SK-N-SH (cell line): Measurements from ENCODE around the gene SPSB1. TPM values are rescaled to one million over a fixed set of nuclear protein-coding genes. Genes with fewer than 3 reads are reported as not detected.

Source experiments
- CTCF ChIA-PET: fragments of 300-600, 350-600 bp; formaldehyde crosslinking; extraction: SDS; loops from one replicate; lab custom pipeline; 2021; lab: Yijun Ruan, JAX
- POLR2A ChIA-PET: fragments of 350-600 bp; sonication (Branson Sonifier 250); formaldehyde crosslinking; extraction: SDS; loops from one replicate; lab custom pipeline; 2020; ENCODE audit warnings: antibody characterized with exemption, inconsistent platforms; lab: Yijun Ruan, JAX
- DNase-seq: peaks from one replicate; pipeline ENCODE4 v3.0.0; 2012
- H2AFZ ChIP-seq: fragments of 200-600 bp; sonication (generic); 2 replicates; pipeline ENCODE4 v1.8.1; 2016; ENCODE audit warnings: antibody characterized with exemption, mild to moderate bottlenecking, low read depth
- H3F3A ChIP-seq: fragments of 200-600 bp; sonication (generic); replicated peaks from 2 replicates; pipeline ENCODE3; 2016; ENCODE audit warnings: antibody characterized with exemption, mild to moderate bottlenecking; ENCODE audit not compliant: insufficient read depth
- H3K27ac ChIP-seq, 2 experiments: fragments of 200-500 bp in 1 of 2; fragments of 200-600 bp in 1 of 2; sonication (Bioruptor generic) in 1 of 2; sonication (generic), shearing (Covaris generic) in 1 of 2; 2 replicates each; pipeline versions ENCODE4 v1.5.1 to v1.6.1; 2014 to 2016; ENCODE audit warnings: low read depth in 2 of 2, inconsistent platforms in 1 of 2, low read length in 1 of 2, mild to moderate bottlenecking in 1 of 2, mixed read lengths in 1 of 2
- H3K27me3 ChIP-seq: fragments of 200-600 bp; sonication (generic), shearing (Covaris generic); 2 replicates; pipeline ENCODE4 v1.6.1; 2016; ENCODE audit warnings: mixed run types; ENCODE audit not compliant: insufficient read depth
- H3K36me3 ChIP-seq, 2 experiments: fragments of 200-500 bp in 1 of 2; fragments of 200-600 bp in 1 of 2; sonication (Bioruptor generic) in 1 of 2; sonication (generic) in 1 of 2; replicated peaks in 1 of 2; 2 replicates each; pipeline versions ENCODE3 to v1.5.1; 2014 to 2016; ENCODE audit warnings: low read length in 1 of 2, mild to moderate bottlenecking in 1 of 2; ENCODE audit not compliant: insufficient read depth in 2 of 2, control insufficient read depth in 1 of 2
- H3K4me1 ChIP-seq, 2 experiments: fragments of 200-500 bp in 1 of 2; fragments of 200-600 bp in 1 of 2; sonication (Bioruptor generic) in 1 of 2; sonication (generic), shearing (Covaris generic) in 1 of 2; 2 replicates each; pipeline versions ENCODE4 v1.5.1 to v1.6.1; 2014 to 2016; ENCODE audit warnings: low read depth in 1 of 2, low read length in 1 of 2, mixed run types in 1 of 2; ENCODE audit not compliant: insufficient read depth in 2 of 2, control insufficient read depth in 1 of 2
- H3K4me2 ChIP-seq: fragments of 200-600 bp; sonication (generic), shearing (Covaris generic); 2 replicates; pipeline ENCODE4 v1.6.1; 2017; ENCODE audit warnings: mixed run types
- H3K4me3 ChIP-seq, 2 experiments: fragments of 200-500 bp in 1 of 2; fragments of 200-600 bp in 1 of 2; sonication (Bioruptor generic) in 1 of 2; sonication (generic), shearing (Covaris generic) in 1 of 2; 2 replicates each; pipeline versions ENCODE4 v1.5.1 to v1.8.1; 2014 to 2016; ENCODE audit warnings: low read depth in 2 of 2, inconsistent platforms in 1 of 2, low read length in 1 of 2, mild to moderate bottlenecking in 1 of 2, mixed read lengths in 1 of 2, moderate library complexity in 1 of 2
- H3K79me2 ChIP-seq: fragments of 200-600 bp; sonication (generic); 2 replicates; pipeline ENCODE4 v1.8.1; 2017; ENCODE audit warnings: mild to moderate bottlenecking; ENCODE audit not compliant: insufficient read depth
- H3K9ac ChIP-seq: fragments of 200-600 bp; sonication (generic); 2 replicates; pipeline ENCODE4 v1.6.1; 2017; ENCODE audit warnings: mixed run types
- H3K9me2 ChIP-seq: fragments of 200-600 bp; sonication (generic); 2 replicates; pipeline ENCODE4 v1.6.1; 2017; ENCODE audit warnings: mixed run types
- H3K9me3 ChIP-seq: fragments of 200-600 bp; sonication (generic); 2 replicates; pipeline ENCODE4 v1.6.1; 2017; ENCODE audit warnings: mixed run types, mild to moderate bottlenecking, moderate library complexity
- H4K20me1 ChIP-seq: fragments of 200-600 bp; sonication (generic); 2 replicates; pipeline ENCODE4 v1.6.1; 2017; ENCODE audit warnings: mild to moderate bottlenecking, mixed run types; ENCODE audit not compliant: insufficient read depth
- CHD2 ChIP-seq: fragments of 150-350 bp; IDR thresholded peaks from 2 replicates; pipeline ENCODE4 v1.6.1; 2018; ENCODE audit warnings: low read length; ENCODE audit not compliant: partially characterized antibody
- ELF1 ChIP-seq: IDR thresholded peaks from 2 replicates; pipeline ENCODE4 v1.4.0; 2012
- EP300 ChIP-seq, 2 experiments: IDR thresholded peaks; 2 replicates each; pipeline versions ENCODE4 v1.4.0 to v1.6.1; 2012; ENCODE audit warnings: borderline replicate concordance in 1 of 2, low read depth in 1 of 2, low read length in 1 of 2
- FOSL2 ChIP-seq: IDR thresholded peaks from 2 replicates; pipeline ENCODE4 v1.4.0; 2012; ENCODE audit warnings: low read depth, mild to moderate bottlenecking, moderate library complexity, borderline replicate concordance
- GABPA ChIP-seq: IDR thresholded peaks from 2 replicates; pipeline ENCODE4 v1.4.0; 2012; ENCODE audit warnings: low read depth, mild to moderate bottlenecking
- GATA2 ChIP-seq: sonication (generic); formaldehyde crosslinking; IDR thresholded peaks from 2 replicates; pipeline ENCODE4 v1.5.0; 2020; ENCODE audit warnings: mild to moderate bottlenecking, missing genetic modification reagents
- JUND ChIP-seq: IDR thresholded peaks from 2 replicates; pipeline ENCODE4 v1.4.0; 2012
- MXI1 ChIP-seq: IDR thresholded peaks from 2 replicates; pipeline ENCODE4 v1.6.1; 2012; ENCODE audit warnings: mild to moderate bottlenecking, low read depth, low read length, improper control_type of control experiment
- NFIC ChIP-seq: IDR thresholded peaks from 2 replicates; pipeline ENCODE4 v1.4.0; 2012; ENCODE audit warnings: borderline replicate concordance
- POLR2AphosphoS5 ChIP-seq: IDR thresholded peaks from 2 replicates; pipeline ENCODE4 v1.6.1; 2012; ENCODE audit warnings: low read depth, low read length
- RAD21 ChIP-seq: IDR thresholded peaks from 2 replicates; pipeline ENCODE4 v1.6.1; 2012; ENCODE audit warnings: mild to moderate bottlenecking, low read length
- RCOR1 ChIP-seq: fragments of 150-350 bp; IDR thresholded peaks from 2 replicates; pipeline ENCODE4 v1.6.1; 2017; ENCODE audit warnings: antibody characterized with exemption, low read length
- RFX5 ChIP-seq: IDR thresholded peaks from 2 replicates; pipeline ENCODE4 v1.6.1; 2012; ENCODE audit warnings: mild to moderate bottlenecking, improper control_type of control experiment, low read length
- RXRA ChIP-seq: IDR thresholded peaks from 2 replicates; pipeline ENCODE4 v1.4.0; 2012; ENCODE audit warnings: low read depth, mild to moderate bottlenecking, borderline replicate concordance
- SIN3A ChIP-seq: IDR thresholded peaks from 2 replicates; pipeline ENCODE4 v1.6.1; 2012; ENCODE audit warnings: low read depth, mild to moderate bottlenecking, low read length, moderate library complexity, borderline replicate concordance
- SMC3 ChIP-seq: IDR thresholded peaks from 2 replicates; pipeline ENCODE4 v1.6.1; 2012; ENCODE audit warnings: low read depth, low read length, improper control_type of control experiment
- TCF12 ChIP-seq: IDR thresholded peaks from 2 replicates; pipeline ENCODE4 v1.4.0; 2012
- TEAD4 ChIP-seq: IDR thresholded peaks from 2 replicates; pipeline ENCODE4 v1.4.0; 2012; ENCODE audit warnings: mild to moderate bottlenecking, borderline replicate concordance; ENCODE audit not compliant: insufficient read depth
- USF2 ChIP-seq: fragments of 150-350 bp; IDR thresholded peaks from 2 replicates; pipeline ENCODE4 v1.6.1; 2017; ENCODE audit warnings: antibody characterized with exemption, low read length, low read depth, borderline replicate concordance
- YY1 ChIP-seq: IDR thresholded peaks from 2 replicates; pipeline ENCODE4 v1.4.0; 2012; ENCODE audit warnings: low read depth, mild to moderate bottlenecking
- WGBS: methylation state at CpG from one replicate; pipeline ENCODE4 v1.1.6; 2017; ENCODE audit warnings: low lambda C conversion rate; 5-methylcytosine and 5-hydroxymethylcytosine counted together
- polyA plus RNA-seq, 3 experiments: library from polyadenylated mRNA; depleted of rRNA; stranded (reverse); fragments of >200 nt; gene quantifications; 2 replicates each; pipeline ENCODE4 v1.2.3, GENCODE V29; 2012
- TF ChIP-seq, protein P1 (sequence below): IDR thresholded peaks from 2 replicates; pipeline ENCODE4; 2012
- TF ChIP-seq, protein P2 (sequence below): IDR thresholded peaks from 2 replicates; pipeline ENCODE4 v1.4.0; 2012; ENCODE audit warnings: low read depth

The SPSB1 gene
- polyA plus RNA-seq, 1 of the 3 experiments (the other 2 are of a cell fraction): 9.2 TPM

DNA sequence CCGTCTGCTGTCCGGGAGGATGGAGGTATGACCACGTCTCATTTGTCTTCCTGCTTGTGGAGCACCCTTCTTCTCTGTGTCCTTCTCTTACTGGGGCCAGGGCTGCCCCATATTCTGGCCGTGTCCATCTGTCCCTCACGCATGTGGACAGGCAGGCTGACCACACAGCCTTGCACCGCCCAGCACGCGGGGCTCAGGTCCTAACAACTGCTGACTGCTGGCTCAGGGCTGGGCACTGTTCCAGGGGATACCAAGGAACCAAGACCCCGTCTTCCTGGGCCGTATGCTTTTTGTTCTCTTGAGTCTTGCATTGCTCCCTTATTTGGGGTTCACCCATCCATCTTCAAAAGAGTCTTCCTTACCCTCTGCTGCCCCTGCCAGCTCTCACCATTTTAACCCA, 17.5 kb upstream of the SPSB1 start (continued):
- TF ChIP-seq USF2 (no peak), TEAD4 (no peak), SIN3A (no peak), SMC3 (no peak), ELF1 (no peak), GABPA (no peak)
- TF ChIP-seq, all 33 proteins: peak for 0

DNA sequence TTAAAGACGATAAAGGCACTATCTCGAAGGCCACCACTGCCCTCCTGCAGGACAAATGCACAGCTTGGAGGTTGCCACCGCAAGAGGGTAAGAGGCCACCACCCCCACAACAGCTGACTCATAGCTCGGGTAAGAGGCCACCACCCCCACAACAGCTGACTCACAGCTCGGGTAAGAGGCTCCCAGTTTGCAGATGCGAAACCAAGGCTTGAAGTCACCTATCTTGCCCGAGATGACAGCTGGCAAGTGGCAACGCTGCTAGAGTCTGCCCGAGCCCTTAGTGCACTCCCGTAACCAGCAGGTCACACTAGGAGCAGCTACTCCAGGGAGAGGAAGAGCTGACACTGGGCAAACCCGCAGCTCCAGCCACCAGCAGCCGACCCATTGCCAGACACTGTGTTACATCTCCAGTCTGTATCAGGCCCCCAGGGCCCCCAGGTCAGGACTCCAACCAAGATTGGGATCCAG, 17.1 kb upstream of the SPSB1 start:
- peak overlapping the region; percentile 70; the same call in 1 of the 2 replicates for H3K4me2 ChIP-seq
- peak overlapping the region in 1 of 2 experiments; percentile 63; a peak in 1 of 4 replicates for H3K27ac ChIP-seq
- H3K4me1 ChIP-seq: peaks cover 5 to 16% of the 10 kb centered on the region in 2 experiments; a peak in 3 of 4 replicates
- H3K9me3 ChIP-seq: no peaks in the 10 kb centered on the region
- H3K9ac ChIP-seq: no peak overlapping the region
- peak; percentile 98 for TF ChIP-seq FOSL2
- TF ChIP-seq RFX5: 0 out of 2 replicates have a peak, but pooled peaks have one; percentile 14
- TF ChIP-seq JUND: peak; percentile 89
- TF ChIP-seq, protein P1, sequence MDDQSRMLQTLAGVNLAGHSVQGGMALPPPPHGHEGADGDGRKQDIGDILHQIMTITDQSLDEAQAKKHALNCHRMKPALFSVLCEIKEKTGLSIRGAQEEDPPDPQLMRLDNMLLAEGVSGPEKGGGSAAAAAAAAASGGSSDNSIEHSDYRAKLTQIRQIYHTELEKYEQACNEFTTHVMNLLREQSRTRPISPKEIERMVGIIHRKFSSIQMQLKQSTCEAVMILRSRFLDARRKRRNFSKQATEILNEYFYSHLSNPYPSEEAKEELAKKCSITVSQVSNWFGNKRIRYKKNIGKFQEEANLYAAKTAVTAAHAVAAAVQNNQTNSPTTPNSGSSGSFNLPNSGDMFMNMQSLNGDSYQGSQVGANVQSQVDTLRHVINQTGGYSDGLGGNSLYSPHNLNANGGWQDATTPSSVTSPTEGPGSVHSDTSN: peak; percentile 61; the same call in 1 of the 2 replicates
- TF ChIP-seq TCF12: peak; percentile 79
- TF ChIP-seq SIN3A: peak; percentile 73; the same call in 1 of the 2 replicates
- no peak for TF ChIP-seq YY1
- TF ChIP-seq, protein P2, sequence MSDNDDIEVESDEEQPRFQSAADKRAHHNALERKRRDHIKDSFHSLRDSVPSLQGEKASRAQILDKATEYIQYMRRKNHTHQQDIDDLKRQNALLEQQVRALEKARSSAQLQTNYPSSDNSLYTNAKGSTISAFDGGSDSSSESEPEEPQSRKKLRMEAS: peak; percentile 46; the same call in 1 of the 2 replicates
- peak; percentile 47; the same call in 1 of the 2 replicates for TF ChIP-seq RXRA
- no peak for TF ChIP-seq EP300 (IDR thresholded peaks at IDR 0.05; ENCODE audit: borderline replicate concordance in 1 of 2, low read depth in 1 of 2, low read length in 1 of 2)
- TF ChIP-seq GABPA: no peak
- TF ChIP-seq RCOR1: no peak
- TF ChIP-seq MXI1: no peak
- no peak for TF ChIP-seq NFIC
- TF ChIP-seq RAD21: no peak
- TF ChIP-seq CHD2: no peak
- no peak for TF ChIP-seq GATA2 (CRISPR knock-in tag)
- TF ChIP-seq POLR2AphosphoS5: no peak
- CTCF ChIA-PET: interaction anchor here (0.6 to 1.7 kb wide), 5 partner anchors 9 to 358 kb away, joined by 3 to 6 read pairs (median 3); no protein-coding TSS in a partner anchor
- H3K79me2 ChIP-seq: no peaks in the 10 kb centered on the region
- DNase-seq: no peak
- no peaks in the 10 kb centered on the region for H3K27me3 ChIP-seq
- H3K4me3 ChIP-seq: no peak overlapping the region
- H4K20me1 ChIP-seq: no peaks in the 10 kb centered on the region
- peaks cover 8% of the 10 kb centered on the region for H3F3A ChIP-seq
- 0 out of 2 replicates have a peak overlapping the region, but pooled peaks have one; percentile 51 for H2AFZ ChIP-seq
- POLR2A ChIA-PET: no interaction called here
- no peaks in the 10 kb centered on the region for H3K36me3 ChIP-seq
- 41% methylated on average over 10 of the region's 12 CpGs for WGBS
- no peaks in the 10 kb centered on the region for H3K9me2 ChIP-seq
